Ovary (tissue), 3 donors: ENCODE measurements around the gene SDHD.

ENCODE experiments used
- EP300 ChIP-seq: sonication (generic); formaldehyde crosslinking; IDR thresholded peaks from one replicate; pipeline ENCODE4 v1.6.1; 2017; ENCODE audit warnings: antibody characterized with exemption
- POLR2A ChIP-seq: fragments of 450-650 bp; IDR thresholded peaks from one replicate; pipeline ENCODE4 v1.6.1; 2017; ENCODE audit warnings: antibody characterized with exemption, mild to moderate bottlenecking, moderate library complexity
- TF ChIP-seq, protein P1 (sequence below), 3 donors: fragments of 450-650 bp in 2 of 3; fragments of 200-600 bp in 1 of 3; IDR thresholded peaks; one replicate each; pipeline versions ENCODE4 v1.5.1 to v1.8.0; 2016 to 2022; ENCODE audit warnings: antibody characterized with exemption in 3 of 3, mild to moderate bottlenecking in 1 of 3
- donor health status: DM: no; HTN: no; CAD: no.

DNA sequence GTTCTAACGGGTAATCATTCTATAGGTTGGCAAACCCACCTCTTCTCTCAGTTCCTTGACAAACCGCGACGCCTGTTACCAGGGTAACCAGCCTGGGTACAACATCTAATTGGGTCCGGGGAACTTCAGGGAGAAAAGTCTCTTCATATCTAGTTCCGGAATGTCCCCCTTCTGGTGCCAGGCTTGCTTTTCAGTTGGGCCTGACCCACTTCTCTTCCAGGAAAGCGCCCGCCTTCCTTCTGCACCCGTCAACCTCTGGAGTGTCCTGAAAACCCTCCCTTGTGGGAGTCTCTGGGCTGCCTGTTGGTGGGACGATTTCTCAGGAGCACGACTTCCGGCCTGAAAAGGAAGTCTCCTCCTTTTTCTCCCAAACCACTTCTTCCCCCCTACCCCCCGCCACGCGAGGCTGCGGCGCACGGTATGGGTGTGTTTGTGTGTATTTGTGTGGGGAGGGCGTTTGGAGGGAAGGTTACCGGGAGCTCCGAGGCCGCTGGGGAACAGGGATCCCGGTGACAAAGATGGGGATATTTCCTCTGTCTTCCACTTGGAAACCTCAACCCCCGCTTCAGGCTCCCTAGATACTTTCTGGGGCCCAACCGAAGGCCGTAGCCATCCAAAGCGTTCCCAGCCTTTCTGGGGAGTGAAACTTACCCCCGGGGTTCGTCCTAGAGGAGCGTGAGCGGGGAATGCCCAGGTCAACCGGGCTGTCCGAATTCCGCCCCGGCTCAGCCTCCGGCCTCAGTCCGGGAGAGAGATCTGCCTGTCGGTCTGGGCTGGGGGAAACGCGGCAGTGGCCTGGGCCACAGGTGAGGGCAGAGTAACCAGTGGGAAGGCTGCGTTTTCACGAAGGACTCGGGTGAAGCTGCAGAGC lies 12.5 kb upstream of the SDHD start, which contains the start of the genes NKAPD1 and PIH1D2:
- TF ChIP-seq, protein P1, sequence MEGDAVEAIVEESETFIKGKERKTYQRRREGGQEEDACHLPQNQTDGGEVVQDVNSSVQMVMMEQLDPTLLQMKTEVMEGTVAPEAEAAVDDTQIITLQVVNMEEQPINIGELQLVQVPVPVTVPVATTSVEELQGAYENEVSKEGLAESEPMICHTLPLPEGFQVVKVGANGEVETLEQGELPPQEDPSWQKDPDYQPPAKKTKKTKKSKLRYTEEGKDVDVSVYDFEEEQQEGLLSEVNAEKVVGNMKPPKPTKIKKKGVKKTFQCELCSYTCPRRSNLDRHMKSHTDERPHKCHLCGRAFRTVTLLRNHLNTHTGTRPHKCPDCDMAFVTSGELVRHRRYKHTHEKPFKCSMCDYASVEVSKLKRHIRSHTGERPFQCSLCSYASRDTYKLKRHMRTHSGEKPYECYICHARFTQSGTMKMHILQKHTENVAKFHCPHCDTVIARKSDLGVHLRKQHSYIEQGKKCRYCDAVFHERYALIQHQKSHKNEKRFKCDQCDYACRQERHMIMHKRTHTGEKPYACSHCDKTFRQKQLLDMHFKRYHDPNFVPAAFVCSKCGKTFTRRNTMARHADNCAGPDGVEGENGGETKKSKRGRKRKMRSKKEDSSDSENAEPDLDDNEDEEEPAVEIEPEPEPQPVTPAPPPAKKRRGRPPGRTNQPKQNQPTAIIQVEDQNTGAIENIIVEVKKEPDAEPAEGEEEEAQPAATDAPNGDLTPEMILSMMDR (IDR thresholded peaks at IDR 0.05): no peak
- TF ChIP-seq POLR2A (no peak), EP300 (no peak)
